Neural crest cell (in vitro differentiated cells): ENCODE results near the gene DND1. TPM values are rescaled to one million over a fixed set of nuclear protein-coding genes. Genes with fewer than 3 reads are reported as not detected.

Experiments
- DNase-seq: peaks from one replicate; pipeline ENCODE4 v3.0.0; 2021; ENCODE audit warnings: low read depth, mixed read lengths, low spot score
- H3K27ac Mint-ChIP-seq: one replicate; pipeline ENCODE4 v1.8.0; 2021; ENCODE audit warnings: mild to moderate bottlenecking, mixed read lengths; ENCODE audit not compliant: unreplicated experiment
- H3K27me3 Mint-ChIP-seq: 2 replicates; pipeline ENCODE4 v1.8.0; 2021; ENCODE audit warnings: low read depth, mild to moderate bottlenecking, mixed read lengths
- H3K36me3 Mint-ChIP-seq: 2 replicates; pipeline ENCODE4 v1.8.0; 2021; ENCODE audit warnings: low read depth, mild to moderate bottlenecking, mixed read lengths
- H3K4me1 Mint-ChIP-seq: 2 replicates; pipeline ENCODE4 v1.8.0; 2021; ENCODE audit warnings: mixed read lengths
- H3K4me3 Mint-ChIP-seq: one replicate; pipeline ENCODE4 v1.8.0; 2021; ENCODE audit warnings: mild to moderate bottlenecking, mixed read lengths
- H3K9me3 Mint-ChIP-seq: 2 replicates; pipeline ENCODE4 v1.8.0; 2021; ENCODE audit warnings: mixed read lengths
- CTCF ChIP-seq: fragments of 200-600 bp; sonication (generic); conservative IDR thresholded peaks from 2 replicates; pipeline ENCODE4 v1.5.0; 2021; ENCODE audit warnings: antibody characterized with exemption, mild to moderate bottlenecking
- microRNA-seq: library from miRNA; unstranded; fragments of <30 nt; microRNA quantifications from one replicate; pipeline ENCODE4, GENCODE V29; 2020
- total RNA-seq: library from RNA; stranded (reverse); gene quantifications from 2 replicates; pipeline ENCODE4 v1.2.1, GENCODE V29; 2021

DND1 gene
- total RNA-seq, 1 donor from 2014 or later = 4.6 TPM

DNA sequence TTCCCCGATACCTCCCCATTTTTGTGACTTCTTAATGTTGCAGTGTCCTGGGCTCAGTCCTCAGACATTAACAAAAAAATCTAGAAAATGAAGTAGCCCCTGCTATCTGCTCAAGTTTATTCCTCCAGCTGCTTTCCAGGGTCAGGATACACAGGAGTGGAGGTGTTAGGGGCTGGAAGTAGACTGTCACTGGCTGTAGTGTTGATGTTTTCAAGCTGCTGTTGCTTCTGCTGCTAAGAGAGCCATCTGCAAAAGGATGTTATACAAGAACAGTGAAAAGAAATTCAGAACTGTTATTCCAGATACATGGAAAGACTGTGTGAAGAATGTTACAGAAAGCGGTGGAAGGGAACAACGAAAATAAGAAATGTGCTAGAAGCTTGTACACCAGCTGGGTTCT is 51.1 kb downstream of the DND1 start:
- H3K4me3 Mint-ChIP-seq = no peak overlapping the region
- no peak overlapping the region for H3K27ac Mint-ChIP-seq
- DNase-seq = no peak
- no peaks in the 10 kb centered on the region for H3K4me1 Mint-ChIP-seq
- peaks cover 53% of the 10 kb centered on the region for H3K27me3 Mint-ChIP-seq
- TF ChIP-seq CTCF = no peak
- peaks cover 23% of the 10 kb centered on the region for H3K9me3 Mint-ChIP-seq
- H3K36me3 Mint-ChIP-seq = peaks cover 3% of the 10 kb centered on the region

Small RNA genes within 50 kb of the gene (microRNA-seq; reads per million reads assigned to microRNA genes)
- not detected for gene MIR3655

Other genes starting within 250 kb of the DND1 start
- 8.4 and 10.3 TPM in 2 replicates for gene EIF4EBP3, start 125.9 kb downstream of the DND1 start, total RNA-seq
- 34.7 and 36.3 TPM in 2 replicates for gene SRA1, start 116.1 kb downstream of the DND1 start, total RNA-seq
- 36.2 TPM in 2 replicates for gene APBB3, start 109.0 kb downstream of the DND1 start, total RNA-seq
- gene SLC35A4, start 108.7 kb downstream of the DND1 start, total RNA-seq = 99.4 and 106 TPM in 2 replicates
- gene CD14, start 40.4 kb downstream of the DND1 start, total RNA-seq = 0.28 and 0.55 TPM in 2 replicates
- gene TMCO6, start 34.1 kb downstream of the DND1 start, total RNA-seq = 25.2 and 27.4 TPM in 2 replicates
- gene NDUFA2, start 25.9 kb downstream of the DND1 start, total RNA-seq = 62.7 and 69.7 TPM in 2 replicates
- 80.0 and 87.3 TPM in 2 replicates for gene IK, start 25.7 kb downstream of the DND1 start, total RNA-seq
- 23.6 and 24.0 TPM in 2 replicates for gene WDR55, start 8.7 kb downstream of the DND1 start, total RNA-seq
- 92.7 and 98.7 TPM in 2 replicates for gene HARS1, start 17.8 kb upstream of the DND1 start, total RNA-seq
- gene HARS2, start 17.9 kb upstream of the DND1 start, total RNA-seq = 31.8 and 33.2 TPM in 2 replicates
- 53.0 and 55.0 TPM in 2 replicates for gene ZMAT2, start 26.9 kb upstream of the DND1 start, total RNA-seq
- 0.07 TPM in 1 of 2 replicates, not detected in the other for gene PCDHA1, start 112.6 kb upstream of the DND1 start, total RNA-seq
- 1.2 TPM in 2 replicates for gene PCDHA2, start 121.3 kb upstream of the DND1 start, total RNA-seq
- gene PCDHA3, start 127.5 kb upstream of the DND1 start, total RNA-seq = 0.32 and 0.37 TPM in 2 replicates
- 9.0 and 9.9 TPM in 2 replicates for gene PCDHA4, start 133.5 kb upstream of the DND1 start, total RNA-seq
- 1.3 and 1.4 TPM in 2 replicates for gene PCDHA5, start 148.0 kb upstream of the DND1 start, total RNA-seq
- 11.4 and 12.1 TPM in 2 replicates for gene PCDHA6, start 154.4 kb upstream of the DND1 start, total RNA-seq
- 1.9 and 2.3 TPM in 2 replicates for gene PCDHA7, start 160.7 kb upstream of the DND1 start, total RNA-seq
- 1.9 and 2.3 TPM in 2 replicates for gene PCDHA8, start 167.6 kb upstream of the DND1 start, total RNA-seq
- 1.4 TPM in 2 replicates for gene PCDHA9, start 174.8 kb upstream of the DND1 start, total RNA-seq
- gene PCDHA10, start 182.3 kb upstream of the DND1 start, total RNA-seq = 7.3 and 7.4 TPM in 2 replicates
- gene PCDHA11, start 195.4 kb upstream of the DND1 start, total RNA-seq = 6.5 and 6.8 TPM in 2 replicates
- gene PCDHA12, start 201.7 kb upstream of the DND1 start, total RNA-seq = 5.5 and 6.6 TPM in 2 replicates
- 1.2 and 1.3 TPM in 2 replicates for gene PCDHA13, start 208.5 kb upstream of the DND1 start, total RNA-seq